Measurements from ENCODE around the gene FOXJ3.

GRCh38 chr1:42163536-42164503, 171.2 kb downstream of the FOXJ3 start:
- TF ChIP-seq CTCF (IDR thresholded peaks at IDR 0.05), result no peak
- no peak for TF ChIP-seq POLR2A (IDR thresholded peaks at IDR 0.05)

Measured in sigmoid colon (tissue), 3 donors.